Measurements from ENCODE around the gene NOTCH2. TPM values are rescaled to one million over a fixed set of nuclear protein-coding genes. Genes with fewer than 3 reads are reported as not detected.
"Not testable (repeated sequence)": the region's sequence is repeated elsewhere in the genome, so short reads cannot be mapped to it uniquely, and the experiment has no call there.

NOTCH2 gene
- 10 to 100 TPM; 71.5 to 77.5 TPM for total RNA-seq

DNA sequence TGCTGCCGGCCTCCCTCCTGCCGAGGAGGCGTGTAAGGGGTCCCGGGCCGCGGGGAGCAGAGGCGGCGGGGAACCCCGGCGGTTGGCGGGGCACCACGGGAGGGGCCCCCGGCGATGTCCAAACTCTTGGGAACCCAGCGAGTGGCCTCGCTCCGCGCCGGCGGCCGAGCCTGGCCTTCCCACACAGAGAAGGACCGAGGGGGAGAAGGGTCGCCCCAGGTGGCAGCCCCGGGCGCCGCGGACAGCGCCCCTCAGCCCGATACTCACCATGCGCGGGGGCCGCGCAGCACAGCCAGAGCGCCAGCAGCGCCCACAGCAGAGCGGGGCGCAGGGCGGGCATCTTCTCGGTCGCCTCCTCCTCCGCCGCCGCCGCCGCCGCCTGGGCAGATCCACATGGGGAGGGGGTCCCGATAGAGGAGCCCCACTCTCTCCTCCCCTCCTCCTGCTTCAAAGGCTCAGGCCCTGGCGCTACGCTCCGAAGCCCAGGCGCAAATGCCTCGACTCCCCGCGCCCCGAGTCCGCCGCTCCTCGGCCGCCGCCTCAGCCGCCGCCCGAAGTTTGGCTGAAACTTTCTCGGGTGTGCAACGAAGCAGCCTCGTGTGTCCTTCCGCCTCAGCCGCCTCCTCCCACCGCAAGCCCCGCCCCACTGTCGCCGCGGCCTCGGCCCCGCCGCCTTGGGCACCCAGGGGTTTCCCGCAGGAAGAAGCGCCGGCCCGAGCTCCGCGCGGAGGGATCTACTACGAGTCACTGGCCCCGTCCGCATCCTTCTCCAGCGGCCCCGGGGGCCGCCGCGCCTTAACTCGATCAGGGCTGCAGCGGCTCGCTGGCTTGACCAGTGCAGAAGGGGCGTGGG lies at the start of gene NOTCH2:
Gene NOTCH2, minus strand, starts transcription at position 596 of the 853 bp plus-strand sequence. Its CDS starts 256 bp downstream, at position 340.
- CTCF ChIA-PET; H3K4me1 Mint-ChIP-seq (ENCODE audit: low read depth); H3K27me3 Mint-ChIP-seq (ENCODE audit: low read depth); H3K36me3 Mint-ChIP-seq (ENCODE audit: low read depth); H3K27ac Mint-ChIP-seq; H3K9me3 Mint-ChIP-seq (ENCODE audit: insufficient read depth); POLR2A ChIA-PET: not testable (repeated sequence)
- peak; percentile 75 for DNase-seq
- ATAC-seq, result peak; percentile 91
- peak within 1 kb of the TSS; percentile 60 for H3K4me3 Mint-ChIP-seq

- H3K36me3 Mint-ChIP-seq (ENCODE audit: low read depth); H3K4me3 Mint-ChIP-seq: not testable (repeated sequence)
Observed at GRCh38 chr1:120117371-120118177, 48.1 kb upstream of the NOTCH2 start.

GRCh38 chr1:120116094-120116493 lies 46.6 kb upstream of the NOTCH2 start:
- H3K4me3 Mint-ChIP-seq; H3K27ac Mint-ChIP-seq; ATAC-seq; DNase-seq; H3K27me3 Mint-ChIP-seq (ENCODE audit: low read depth); H3K9me3 Mint-ChIP-seq (ENCODE audit: insufficient read depth); H3K36me3 Mint-ChIP-seq (ENCODE audit: low read depth); POLR2A ChIA-PET; CTCF ChIA-PET: not testable (repeated sequence)
- peaks cover 12% of the 10 kb centered on the region for H3K4me1 Mint-ChIP-seq (ENCODE audit: low read depth)

More at GRCh38 chr1:120117371-120118177, 48.1 kb upstream of the NOTCH2 start:
- H3K4me1 Mint-ChIP-seq (ENCODE audit: low read depth), result peaks cover 10% of the 10 kb centered on the region
- CTCF ChIA-PET; POLR2A ChIA-PET; DNase-seq; H3K27me3 Mint-ChIP-seq (ENCODE audit: low read depth); H3K9me3 Mint-ChIP-seq (ENCODE audit: insufficient read depth); ATAC-seq; H3K27ac Mint-ChIP-seq: not testable (repeated sequence)

DNA sequence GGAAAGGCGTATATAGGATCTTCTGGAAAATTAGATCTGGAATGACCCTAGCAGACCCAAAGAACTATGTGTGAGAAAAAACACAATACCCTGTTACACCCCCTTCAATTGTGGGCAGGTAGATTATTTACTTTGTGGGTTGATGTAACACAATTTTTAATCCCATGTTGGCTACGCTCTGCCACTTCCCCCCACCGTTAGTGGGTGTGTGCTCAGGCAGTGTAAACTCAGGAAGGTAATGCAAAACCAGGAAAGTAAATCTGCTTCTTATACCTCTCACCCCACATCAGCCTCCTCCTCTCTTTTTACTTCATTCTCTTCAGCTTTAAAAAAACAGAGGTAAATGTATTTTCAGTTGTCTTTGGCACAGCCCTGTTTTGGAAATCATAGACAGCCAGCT lies 43.7 kb upstream of the NOTCH2 start:
- H3K4me1 Mint-ChIP-seq (ENCODE audit: low read depth); ATAC-seq; H3K4me3 Mint-ChIP-seq; CTCF ChIA-PET; POLR2A ChIA-PET; H3K9me3 Mint-ChIP-seq (ENCODE audit: insufficient read depth); H3K36me3 Mint-ChIP-seq (ENCODE audit: low read depth); DNase-seq; H3K27me3 Mint-ChIP-seq (ENCODE audit: low read depth); H3K27ac Mint-ChIP-seq: not testable (repeated sequence)

DNA sequence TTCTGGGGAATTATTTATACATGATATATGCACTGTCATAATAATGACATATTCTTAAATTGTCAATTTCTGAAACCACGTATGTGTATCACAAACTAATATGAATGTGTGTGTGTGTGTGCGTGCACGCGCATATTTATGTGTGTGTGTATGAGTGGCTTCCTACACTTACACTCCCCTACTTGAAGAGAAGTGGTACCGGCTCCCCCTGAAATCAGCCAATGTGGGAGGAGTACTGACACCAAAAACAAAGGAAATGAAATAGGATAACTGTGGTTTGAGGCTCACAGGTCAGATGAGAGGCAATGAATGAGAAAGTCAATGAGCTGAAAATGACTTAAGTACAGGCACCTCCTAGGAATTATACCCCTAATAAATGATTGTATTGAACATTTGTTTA lies 42.8 kb upstream of the NOTCH2 start:
- H3K4me3 Mint-ChIP-seq; POLR2A ChIA-PET; H3K9me3 Mint-ChIP-seq (ENCODE audit: insufficient read depth); H3K27me3 Mint-ChIP-seq (ENCODE audit: low read depth); DNase-seq; H3K4me1 Mint-ChIP-seq (ENCODE audit: low read depth); CTCF ChIA-PET; H3K36me3 Mint-ChIP-seq (ENCODE audit: low read depth); H3K27ac Mint-ChIP-seq; ATAC-seq: not testable (repeated sequence)

GRCh38 chr1:120111771-120112170 lies 42.3 kb upstream of the NOTCH2 start:
- H3K27ac Mint-ChIP-seq; POLR2A ChIA-PET; H3K4me1 Mint-ChIP-seq (ENCODE audit: low read depth); H3K27me3 Mint-ChIP-seq (ENCODE audit: low read depth); DNase-seq; CTCF ChIA-PET; H3K4me3 Mint-ChIP-seq; H3K36me3 Mint-ChIP-seq (ENCODE audit: low read depth); ATAC-seq; H3K9me3 Mint-ChIP-seq (ENCODE audit: insufficient read depth): not testable (repeated sequence)

- H3K27ac Mint-ChIP-seq; H3K36me3 Mint-ChIP-seq (ENCODE audit: low read depth); H3K4me1 Mint-ChIP-seq (ENCODE audit: low read depth); POLR2A ChIA-PET; H3K9me3 Mint-ChIP-seq (ENCODE audit: insufficient read depth); H3K4me3 Mint-ChIP-seq; CTCF ChIA-PET; DNase-seq; H3K27me3 Mint-ChIP-seq (ENCODE audit: low read depth): not testable (repeated sequence)
- ATAC-seq, result peak; percentile 23
Observed at GRCh38 chr1:120111008-120111407, 41.5 kb upstream of the NOTCH2 start.

DNA sequence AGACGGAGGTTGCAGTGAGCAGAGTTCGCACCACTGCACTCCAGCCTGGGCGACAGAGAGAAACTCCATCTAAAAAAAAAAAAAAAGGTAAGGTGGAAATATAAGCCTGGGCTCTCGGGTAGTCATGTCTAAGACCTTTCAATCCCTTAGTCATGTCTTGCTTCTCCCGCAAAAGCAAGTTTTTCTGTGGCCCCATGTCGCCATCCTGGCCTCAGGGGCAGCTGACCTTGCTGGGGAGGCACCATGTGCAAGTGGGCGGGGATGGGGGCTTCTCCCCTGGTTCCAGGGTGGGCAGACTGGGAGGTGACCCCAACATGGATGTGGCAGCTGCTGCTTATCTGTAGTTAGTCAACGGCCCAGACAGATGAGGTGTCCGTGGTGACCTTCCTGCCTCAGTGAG lies 40.2 kb upstream of the NOTCH2 start:
- H3K36me3 Mint-ChIP-seq (ENCODE audit: low read depth); H3K9me3 Mint-ChIP-seq (ENCODE audit: insufficient read depth); H3K27me3 Mint-ChIP-seq (ENCODE audit: low read depth); ATAC-seq; DNase-seq; POLR2A ChIA-PET; CTCF ChIA-PET; H3K4me3 Mint-ChIP-seq; H3K27ac Mint-ChIP-seq: not testable (repeated sequence)
- H3K4me1 Mint-ChIP-seq (ENCODE audit: low read depth), result peaks cover 18% of the 10 kb centered on the region

- H3K4me1 Mint-ChIP-seq (ENCODE audit: low read depth), result peaks cover 23% of the 10 kb centered on the region
- H3K27me3 Mint-ChIP-seq (ENCODE audit: low read depth); H3K4me3 Mint-ChIP-seq; DNase-seq; POLR2A ChIA-PET; CTCF ChIA-PET; H3K27ac Mint-ChIP-seq; ATAC-seq; H3K36me3 Mint-ChIP-seq (ENCODE audit: low read depth); H3K9me3 Mint-ChIP-seq (ENCODE audit: insufficient read depth): not testable (repeated sequence)
Observed at GRCh38 chr1:120109180-120109579, 39.7 kb upstream of the NOTCH2 start.

DNA sequence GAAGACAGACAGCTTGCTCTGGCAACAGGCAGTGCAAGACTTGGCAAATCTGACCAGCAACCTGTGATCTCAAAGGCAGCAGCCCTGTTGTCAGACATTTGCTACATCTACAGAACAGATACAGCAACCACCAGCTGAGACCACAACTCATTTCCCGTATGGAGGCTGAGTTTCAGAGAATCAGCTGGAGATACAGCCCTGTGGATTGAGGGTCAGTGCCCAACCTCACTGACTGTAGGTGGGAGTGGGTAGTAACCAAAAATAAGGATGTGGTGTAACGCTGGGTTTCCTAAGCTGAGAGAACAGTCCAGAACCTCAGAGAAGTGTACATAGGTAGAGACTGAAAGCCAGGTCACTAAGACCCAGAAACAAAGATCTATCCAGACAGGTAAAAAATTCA lies 35.8 kb upstream of the NOTCH2 start:
- Mint-ChIP-seq H3K27ac (peak overlapping the region; percentile 85), H3K4me3 (peak overlapping the region; percentile 53), H3K4me1 (ENCODE audit: low read depth) (peaks cover 22% of the 10 kb centered on the region)
- DNase-seq (peak; percentile 35), ATAC-seq (peak; percentile 75)
- POLR2A ChIA-PET; CTCF ChIA-PET; H3K27me3 Mint-ChIP-seq (ENCODE audit: low read depth); H3K9me3 Mint-ChIP-seq (ENCODE audit: insufficient read depth); H3K36me3 Mint-ChIP-seq (ENCODE audit: low read depth): not testable (repeated sequence)

DNA sequence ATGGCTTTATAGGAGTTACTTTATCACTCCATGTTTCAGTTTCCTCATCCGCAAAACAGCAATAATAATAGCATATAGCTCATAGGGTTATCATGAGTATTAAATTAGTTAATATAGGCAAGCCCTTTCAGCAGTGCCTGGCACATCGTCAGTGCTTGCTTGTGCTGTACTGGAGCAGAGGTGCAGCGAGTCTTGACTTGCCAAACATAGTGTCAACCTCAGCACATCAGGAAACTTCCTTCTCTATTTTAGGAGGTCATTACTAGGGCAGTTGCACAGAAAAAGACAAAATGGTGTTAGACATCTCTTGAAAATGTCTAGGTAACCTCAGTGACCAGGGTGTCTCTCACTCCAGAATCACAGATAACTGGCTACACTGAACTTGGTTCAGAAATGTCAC lies 34.3 kb upstream of the NOTCH2 start:
- ATAC-seq; POLR2A ChIA-PET; H3K36me3 Mint-ChIP-seq (ENCODE audit: low read depth); H3K9me3 Mint-ChIP-seq (ENCODE audit: insufficient read depth); H3K27me3 Mint-ChIP-seq (ENCODE audit: low read depth); H3K4me3 Mint-ChIP-seq; H3K27ac Mint-ChIP-seq; DNase-seq; CTCF ChIA-PET: not testable (repeated sequence)
- H3K4me1 Mint-ChIP-seq (ENCODE audit: low read depth), result peaks cover 28% of the 10 kb centered on the region

DNA sequence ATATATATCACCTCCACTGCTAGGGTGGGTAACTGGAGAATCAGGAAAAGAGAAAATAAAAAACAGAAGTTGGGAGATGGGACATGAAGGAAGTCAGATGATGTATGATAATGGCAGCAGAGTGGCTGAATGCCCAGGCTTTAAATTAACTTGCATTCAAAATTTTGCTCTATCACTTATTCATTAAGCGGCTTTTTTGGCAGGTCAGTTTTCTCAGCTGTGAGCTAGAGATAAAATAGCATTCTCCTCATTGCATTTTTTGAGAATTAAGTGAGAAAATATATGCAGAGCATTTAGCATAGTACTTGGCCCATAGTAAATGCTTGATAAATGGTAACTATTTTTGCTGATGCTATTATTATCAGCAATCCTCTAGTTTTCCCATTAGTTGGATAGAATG lies 32.1 kb upstream of the NOTCH2 start:
- H3K27ac Mint-ChIP-seq; H3K36me3 Mint-ChIP-seq (ENCODE audit: low read depth); CTCF ChIA-PET; DNase-seq; ATAC-seq; H3K9me3 Mint-ChIP-seq (ENCODE audit: insufficient read depth); POLR2A ChIA-PET; H3K4me3 Mint-ChIP-seq; H3K27me3 Mint-ChIP-seq (ENCODE audit: low read depth): not testable (repeated sequence)
- H3K4me1 Mint-ChIP-seq (ENCODE audit: low read depth), result peaks cover 28% of the 10 kb centered on the region
